ENCODE results near the gene TTC1. TPM values are rescaled to one million over a fixed set of nuclear protein-coding genes. Genes with fewer than 3 reads are reported as not detected.

The TTC1 gene
- total and polyA plus RNA-seq, 2 of the 8 experiments (the other 6 are each of a cell fraction or from before 2014, with no cell fraction given) = 25.1 to 63.9 TPM

GRCh38 chr5:159971931-159972461, 36.9 kb upstream of the TTC1 start (continued):
- TF ChIP-seq SP4 (IDR thresholded peaks at IDR 0.05; ENCODE audit: low read length) (no peak), HDAC6 (IDR thresholded peaks at IDR 0.05; ENCODE audit: low read depth, low read length) (no peak), KDM5A (IDR thresholded peaks at IDR 0.05; ENCODE audit: low read length) (no peak)
- TF ChIP-seq, protein P1, sequence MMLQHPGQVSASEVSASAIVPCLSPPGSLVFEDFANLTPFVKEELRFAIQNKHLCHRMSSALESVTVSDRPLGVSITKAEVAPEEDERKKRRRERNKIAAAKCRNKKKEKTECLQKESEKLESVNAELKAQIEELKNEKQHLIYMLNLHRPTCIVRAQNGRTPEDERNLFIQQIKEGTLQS (IDR thresholded peaks at IDR 0.05; ENCODE audit: insufficient read depth, low read depth, low read length) = no peak

Measured in H1 (cell line).